ENCODE results near the gene GABRR2.

The GABRR2 gene

DNA sequence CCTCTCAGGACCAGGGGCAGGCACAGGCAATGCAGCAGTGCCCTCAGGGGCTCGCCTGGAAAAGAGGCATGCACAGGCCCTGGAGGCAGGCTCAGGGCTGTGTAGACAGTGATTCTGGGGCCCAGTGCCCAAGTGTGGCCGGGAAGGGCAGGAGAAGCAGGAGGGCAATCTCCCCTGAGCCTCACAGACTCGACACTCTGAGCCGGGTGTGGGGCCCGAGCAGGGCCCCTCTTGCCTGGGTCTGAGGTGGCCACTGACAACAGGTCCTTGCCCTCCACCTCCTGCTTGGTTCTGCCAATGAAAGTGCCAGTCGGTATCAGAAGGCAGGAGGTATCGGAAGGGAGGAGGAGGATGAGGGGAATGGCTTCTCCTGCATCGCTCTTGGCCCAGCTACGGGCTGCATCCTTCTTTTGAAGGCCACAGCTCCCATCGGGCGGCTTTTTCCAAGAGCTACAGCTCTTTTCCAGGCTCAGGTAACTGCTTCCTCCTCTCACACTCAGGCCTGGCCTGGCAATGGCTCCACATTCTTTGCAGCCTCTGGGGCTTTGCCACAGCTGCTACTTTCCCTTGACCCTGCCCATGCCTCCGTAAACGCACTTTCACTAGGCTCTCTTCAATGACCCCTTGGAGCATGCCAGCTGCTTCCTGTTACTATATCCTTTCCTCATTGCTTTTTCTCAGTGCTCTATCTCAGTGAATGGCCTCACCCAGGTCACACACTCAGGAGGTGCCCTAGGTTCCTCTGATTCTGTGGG is 24.5 kb downstream of the GABRR2 start:
- H3K27ac ChIP-seq = no peak overlapping the region
- TF ChIP-seq ZFX (IDR thresholded peaks at IDR 0.05) = no peak

DNA sequence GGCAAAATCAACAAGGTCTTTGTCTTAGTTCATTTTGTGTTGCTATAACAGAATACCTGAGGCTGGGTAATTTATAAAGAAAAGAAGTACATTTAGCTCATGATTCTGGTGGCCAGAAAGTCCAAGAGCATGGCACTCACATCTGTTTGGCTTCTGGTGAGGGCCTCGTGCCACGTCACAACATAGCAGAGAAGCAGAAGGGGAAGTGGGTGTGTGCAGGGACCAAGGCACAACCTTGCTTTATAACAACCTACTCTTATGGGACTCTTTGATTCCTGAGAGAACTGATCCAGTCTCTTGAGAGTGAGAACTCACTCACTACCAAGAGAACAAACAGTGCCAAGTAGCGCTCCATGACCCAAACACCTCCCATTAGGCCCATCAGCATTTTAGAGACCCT is 25.4 kb downstream of the GABRR2 start:
- no peak for TF ChIP-seq ZFX (IDR thresholded peaks at IDR 0.05)
- TF ChIP-seq, protein P1, sequence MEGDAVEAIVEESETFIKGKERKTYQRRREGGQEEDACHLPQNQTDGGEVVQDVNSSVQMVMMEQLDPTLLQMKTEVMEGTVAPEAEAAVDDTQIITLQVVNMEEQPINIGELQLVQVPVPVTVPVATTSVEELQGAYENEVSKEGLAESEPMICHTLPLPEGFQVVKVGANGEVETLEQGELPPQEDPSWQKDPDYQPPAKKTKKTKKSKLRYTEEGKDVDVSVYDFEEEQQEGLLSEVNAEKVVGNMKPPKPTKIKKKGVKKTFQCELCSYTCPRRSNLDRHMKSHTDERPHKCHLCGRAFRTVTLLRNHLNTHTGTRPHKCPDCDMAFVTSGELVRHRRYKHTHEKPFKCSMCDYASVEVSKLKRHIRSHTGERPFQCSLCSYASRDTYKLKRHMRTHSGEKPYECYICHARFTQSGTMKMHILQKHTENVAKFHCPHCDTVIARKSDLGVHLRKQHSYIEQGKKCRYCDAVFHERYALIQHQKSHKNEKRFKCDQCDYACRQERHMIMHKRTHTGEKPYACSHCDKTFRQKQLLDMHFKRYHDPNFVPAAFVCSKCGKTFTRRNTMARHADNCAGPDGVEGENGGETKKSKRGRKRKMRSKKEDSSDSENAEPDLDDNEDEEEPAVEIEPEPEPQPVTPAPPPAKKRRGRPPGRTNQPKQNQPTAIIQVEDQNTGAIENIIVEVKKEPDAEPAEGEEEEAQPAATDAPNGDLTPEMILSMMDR (conservative IDR thresholded peaks at IDR 0.05) = no peak
- H3K27ac ChIP-seq = no peak overlapping the region

DNA sequence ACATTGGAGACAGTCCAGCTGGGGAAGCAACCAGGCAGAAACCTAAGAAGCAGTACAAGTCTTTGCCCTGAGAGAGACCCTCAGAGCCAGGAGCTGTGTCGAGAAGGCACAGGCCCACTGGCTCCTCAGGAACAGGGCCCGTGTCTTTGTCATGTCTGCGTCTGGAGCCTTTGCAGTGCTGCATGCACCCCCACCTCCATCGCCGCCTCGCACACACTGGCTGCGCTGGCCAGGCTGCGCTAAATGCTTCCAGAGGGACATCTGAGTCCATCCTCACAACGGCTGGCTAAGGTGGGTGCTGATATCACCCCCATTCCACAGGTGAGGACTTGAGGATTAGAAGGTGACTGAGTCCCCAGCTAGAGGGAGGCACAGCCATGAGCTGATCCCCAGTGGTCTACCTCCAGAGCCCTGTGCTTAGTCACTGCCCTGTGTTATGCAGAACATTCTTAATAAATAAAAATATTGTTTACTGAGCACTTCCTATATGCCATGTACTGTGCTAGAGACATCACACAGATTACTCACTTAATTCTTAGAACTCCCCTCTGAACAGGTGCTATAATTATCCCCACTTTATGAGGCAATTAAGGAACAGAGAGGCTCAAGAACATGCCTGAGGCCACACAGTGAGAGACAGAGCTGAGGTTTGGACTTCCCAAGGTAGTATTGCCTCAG is 27.6 kb downstream of the GABRR2 start:
- H3K27ac ChIP-seq = no peak overlapping the region
- no peak for TF ChIP-seq ZFX (IDR thresholded peaks at IDR 0.05)
- TF ChIP-seq, protein P1 (conservative IDR thresholded peaks at IDR 0.05) = no peak

DNA sequence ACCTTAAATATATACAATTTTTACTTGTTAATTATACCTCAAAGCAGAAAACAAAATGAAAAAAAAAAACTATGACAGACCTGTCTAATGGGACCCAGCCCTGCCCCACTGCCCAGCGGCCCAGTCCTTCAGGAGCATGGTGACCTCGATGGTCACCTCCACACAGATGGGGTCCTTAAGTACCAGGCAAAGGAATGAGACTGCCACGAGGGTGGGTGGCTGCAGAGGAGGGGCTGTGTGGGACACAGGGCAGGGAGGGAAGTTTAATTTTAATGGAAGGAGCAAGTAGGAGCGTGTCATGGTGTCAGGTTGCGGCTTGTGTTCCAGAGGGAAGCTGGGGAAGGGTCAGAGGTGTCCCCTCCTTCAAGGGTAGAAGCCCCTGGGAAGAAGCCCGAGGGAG is 28.6 kb downstream of the GABRR2 start:
- no peak overlapping the region for H3K27ac ChIP-seq
- TF ChIP-seq ZFX (IDR thresholded peaks at IDR 0.05) = no peak
- TF ChIP-seq, protein P1 (conservative IDR thresholded peaks at IDR 0.05) = no peak

DNA sequence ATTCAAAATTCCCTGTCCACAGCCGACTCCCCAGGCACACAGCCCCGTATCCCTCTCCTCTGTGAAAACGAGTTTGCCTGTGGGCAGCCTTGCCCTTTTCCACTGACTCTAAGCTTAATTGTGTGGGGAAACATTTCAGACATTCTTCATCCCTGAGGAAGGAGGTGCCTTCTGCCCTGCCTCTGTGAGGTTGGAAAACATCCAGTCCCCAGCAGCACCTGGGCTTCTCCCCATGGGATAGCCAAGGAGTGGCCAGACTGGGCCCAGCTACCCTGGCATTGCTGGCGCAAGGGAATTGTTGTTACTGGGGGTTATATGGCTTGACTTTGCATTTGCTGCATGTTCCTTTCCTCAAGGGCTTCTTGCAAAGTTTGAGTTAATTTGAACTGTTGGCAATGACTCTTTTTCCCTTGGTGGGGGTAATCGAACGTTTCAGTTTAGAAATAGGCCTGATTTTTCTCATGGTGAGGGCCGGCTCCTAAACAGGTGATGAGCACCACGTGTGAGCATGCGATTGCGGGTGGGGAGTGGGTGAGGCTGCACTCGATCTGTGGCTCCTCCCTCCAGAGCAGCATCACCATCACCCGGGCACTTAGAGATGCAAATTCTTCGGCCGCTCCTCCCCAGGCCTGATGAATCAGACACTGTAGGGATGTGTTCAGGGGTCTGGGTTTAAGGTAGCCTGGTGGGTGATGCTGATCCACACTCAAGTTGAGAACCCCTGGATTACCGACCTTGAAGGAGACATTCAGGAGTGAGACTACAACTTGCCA is 29.9 kb downstream of the GABRR2 start:
- no peak overlapping the region for H3K27ac ChIP-seq
- TF ChIP-seq, protein P1 (conservative IDR thresholded peaks at IDR 0.05) = no peak
- TF ChIP-seq ZFX (IDR thresholded peaks at IDR 0.05) = no peak

DNA sequence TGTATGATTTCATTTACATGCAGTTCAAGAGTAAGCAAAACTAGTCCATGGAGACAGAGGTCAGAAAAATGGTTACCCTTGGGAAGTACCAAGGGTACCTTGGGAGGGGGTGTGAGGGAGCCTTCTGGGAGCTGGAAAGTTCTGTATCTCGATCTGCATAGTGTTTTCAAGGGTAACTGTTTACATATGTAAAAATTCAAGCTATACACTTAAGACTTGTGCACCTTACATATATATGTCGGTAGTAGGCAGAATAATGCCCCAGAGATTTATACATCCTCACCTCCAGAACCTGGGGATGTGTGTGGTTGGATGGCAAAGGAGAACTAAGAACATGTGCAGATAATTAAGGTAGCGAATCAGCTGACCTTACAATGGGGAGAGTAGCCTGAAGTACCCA is 31.0 kb downstream of the GABRR2 start:
- TF ChIP-seq, protein P1 (conservative IDR thresholded peaks at IDR 0.05) = no peak
- TF ChIP-seq ZFX (IDR thresholded peaks at IDR 0.05) = no peak
- H3K27ac ChIP-seq = no peak overlapping the region

DNA sequence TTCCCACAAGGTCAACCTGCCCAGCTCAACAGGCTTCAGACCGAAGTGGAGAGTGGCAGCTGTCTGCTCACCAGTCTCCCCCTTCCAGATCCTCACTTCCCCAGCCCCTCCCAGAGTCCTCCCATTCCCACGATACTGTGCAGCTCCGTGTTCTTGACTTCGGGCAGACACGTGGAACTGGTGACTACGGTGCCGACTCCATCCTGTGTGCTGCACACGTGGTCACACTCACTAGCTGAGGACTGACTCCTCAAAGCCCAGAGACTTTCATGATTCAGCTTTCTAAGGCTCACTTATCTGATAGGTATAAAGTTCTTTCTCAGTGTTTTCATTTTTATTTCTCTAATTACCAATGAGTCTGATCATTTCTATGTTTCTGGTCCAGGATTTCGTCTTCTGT is 32.4 kb downstream of the GABRR2 start:
- no peak for TF ChIP-seq ZFX (IDR thresholded peaks at IDR 0.05)
- TF ChIP-seq, protein P1 (conservative IDR thresholded peaks at IDR 0.05) = no peak

More for the DNA sequence above, 32.4 kb downstream of the GABRR2 start:
- no peak overlapping the region for H3K27ac ChIP-seq

Measured in C4-2B (cell line).